ENCODE results near the gene FOXP1. TPM values are rescaled to one million over a fixed set of nuclear protein-coding genes. Genes with fewer than 3 reads are reported as not detected.

Gene FOXP1
- total RNA-seq, 1 experiment from 2014 or later: 6.5 TPM

Small RNAs within 50 kb of the gene (small RNA-seq; reads per million reads assigned to genes)
- 0 to 0.05 reads per million in 2 experiments for gene MIR1284

Other genes with a start within 250 kb of the FOXP1 start
- gene EIF4E3, start 141.7 kb upstream of the FOXP1 start, total RNA-seq (2014; rRNA removed; shearing (Covaris generic)): 4.1 and 4.4 TPM in 2 replicates
- 0.66 and 0.93 TPM in 2 replicates for gene GPR27, start 170.1 kb upstream of the FOXP1 start, total RNA-seq (2014; rRNA removed; shearing (Covaris generic))
- gene PROK2, start 201.4 kb upstream of the FOXP1 start, total RNA-seq (2014; rRNA removed; shearing (Covaris generic)): not detected in 2 replicates

All from SK-MEL-5 (cell line).